Measurements from ENCODE around the gene SLC6A19. TPM values are rescaled to one million over a fixed set of nuclear protein-coding genes. Genes with fewer than 3 reads are reported as not detected.

The SLC6A19 gene
- total RNA-seq, 4 donors from 2014 or later = 2.5 to 106 (median 69.5) TPM; not detected in 1

GRCh38 chr5:1172670-1173404 lies 28.6 kb upstream of the SLC6A19 start:
- DNase-seq = no peak
- Histone ChIP-seq H3K4me1 (peaks cover 0 to 6% (median 1%) of the 10 kb centered on the region in 4 donors), H3K4me3 (no peak overlapping the region), H3K27ac (no peak overlapping the region), H3K36me3 (no peaks in the 10 kb centered on the region), H3K27me3 (peaks cover 4% of the 10 kb centered on the region), H3K9me3 (no peaks in the 10 kb centered on the region)
- no peak for TF ChIP-seq CTCF (IDR thresholded peaks at IDR 0.05)
- in situ Hi-C loops (cut with MboI; ENCODE audit: low pct_ligation_motif_present in 1 of 4, low pct_unique_long_range_greater_than_20kb in 1 of 4, low sequenced_read_pairs in 3 of 4) = loop anchor here in 3 of 4 donors (10.0 to 25.0 kb wide), 2 partner anchors 236 to 472 kb away; no protein-coding TSS in a partner anchor
- intact Hi-C loops (cut with DNase I; ENCODE audit: low total_unique reads) = no loop called here
- 86% methylated on average over 22 of the region's 22 CpGs; no CpG with 5 or more reads in 1 of the 2 donors for WGBS, 2 donors (ENCODE audit: low coverage in 1 of 2)

GRCh38 chr5:1173485-1174070 lies 27.8 kb upstream of the SLC6A19 start:
- DNase-seq = no peak
- H3K27ac ChIP-seq = no peak overlapping the region
- 90% methylated on average over 18 of the region's 21 CpGs; no CpG with 5 or more reads in 1 of the 2 donors for WGBS, 2 donors (ENCODE audit: low coverage in 1 of 2)
- intact Hi-C loops (cut with DNase I; ENCODE audit: low total_unique reads) = no loop called here
- H3K27me3 ChIP-seq = peaks cover 4% of the 10 kb centered on the region
- H3K4me3 ChIP-seq = no peak overlapping the region
- H3K4me1 ChIP-seq = no peaks in the 10 kb centered on the region
- in situ Hi-C loops (cut with MboI; ENCODE audit: low pct_ligation_motif_present in 1 of 4, low pct_unique_long_range_greater_than_20kb in 1 of 4, low sequenced_read_pairs in 3 of 4) = loop anchor here in 3 of 4 donors (10.0 to 25.0 kb wide), 2 partner anchors 236 to 471 kb away; no protein-coding TSS in a partner anchor
- H3K9me3 ChIP-seq = no peaks in the 10 kb centered on the region
- H3K36me3 ChIP-seq = no peaks in the 10 kb centered on the region
- TF ChIP-seq CTCF (IDR thresholded peaks at IDR 0.05) = no peak
- TF ChIP-seq POLR2A (IDR thresholded peaks at IDR 0.05) = no peak
- TF ChIP-seq EP300 (IDR thresholded peaks at IDR 0.05; ENCODE audit: low read depth) = no peak
- no peak for TF ChIP-seq POLR2AphosphoS5 (IDR thresholded peaks at IDR 0.05)

GRCh38 chr5:1174122-1174936 lies 27.1 kb upstream of the SLC6A19 start:
- in situ Hi-C loops (cut with MboI; ENCODE audit: low pct_ligation_motif_present in 1 of 4, low pct_unique_long_range_greater_than_20kb in 1 of 4, low sequenced_read_pairs in 3 of 4) = loop anchor here in 3 of 4 donors (10.0 to 25.0 kb wide), 2 partner anchors 237 to 470 kb away; no protein-coding TSS in a partner anchor

More at GRCh38 chr5:1174122-1174936, 27.1 kb upstream of the SLC6A19 start:
- DNase-seq = peak; percentile 70
- Histone ChIP-seq H3K4me1 (no peaks in the 10 kb centered on the region), H3K27ac (no peak overlapping the region), H3K4me3 (no peak overlapping the region), H3K9me3 (no peaks in the 10 kb centered on the region), H3K36me3 (no peaks in the 10 kb centered on the region), H3K27me3 (peaks cover 4% of the 10 kb centered on the region)
- no peak for TF ChIP-seq EP300 (IDR thresholded peaks at IDR 0.05; ENCODE audit: low read depth)
- TF ChIP-seq POLR2AphosphoS5 (IDR thresholded peaks at IDR 0.05) = no peak
- TF ChIP-seq CTCF (IDR thresholded peaks at IDR 0.05) = peak; percentile 71 to 81 (median 71)
- no peak for TF ChIP-seq POLR2A (IDR thresholded peaks at IDR 0.05)
- 39 to 65% methylated on average over 14 to 27 of the region's 27 CpGs for WGBS, 2 donors (ENCODE audit: low coverage in 1 of 2)
- intact Hi-C loops (cut with DNase I; ENCODE audit: low total_unique reads) = no loop called here
